WTC11 (cell line): ENCODE measurements around the gene XRCC5. TPM values are rescaled to one million over a fixed set of nuclear protein-coding genes. Genes with fewer than 3 reads are reported as not detected.

Experiments used
- ATAC-seq: fragments of 200-7000 bp; cut with Tn5 transposase; 2 replicates; pipeline ENCODE4 v1.10.0; 2021; ENCODE audit warnings: mild to moderate bottlenecking, moderate library complexity
- CTCF ChIA-PET: fragments of 300-600 bp; sonication (Branson Sonifier 250); formaldehyde crosslinking; loops from one replicate; lab custom pipeline; 2021; ENCODE audit warnings: antibody characterized with exemption; lab: Charles Lee
- POLR2A ChIA-PET: fragments of 350-600 bp; sonication (Branson Sonifier 250); formaldehyde crosslinking; loops from one replicate; lab custom pipeline; 2021; ENCODE audit warnings: antibody characterized with exemption; lab: Charles Lee
- DNase-seq: peaks from one replicate; pipeline ENCODE4 v3.0.0; 2021; ENCODE audit warnings: low spot score
- H3K27ac Mint-ChIP-seq: 2 replicates; pipeline ENCODE4 v1.8.0; 2021; ENCODE audit warnings: mixed read lengths
- H3K27me3 Mint-ChIP-seq: 2 replicates; pipeline ENCODE4 v1.8.0; 2021; ENCODE audit warnings: low read depth, mild to moderate bottlenecking, moderate library complexity, mixed read lengths
- H3K36me3 Mint-ChIP-seq: 2 replicates; pipeline ENCODE4 v1.8.0; 2021; ENCODE audit warnings: mixed read lengths
- H3K4me1 Mint-ChIP-seq: 2 replicates; pipeline ENCODE4 v1.8.0; 2022; ENCODE audit warnings: mixed read lengths
- H3K4me3 Mint-ChIP-seq: 2 replicates; pipeline ENCODE4 v1.8.0; 2021; ENCODE audit warnings: mild to moderate bottlenecking, moderate library complexity, mixed read lengths
- H3K9me3 Mint-ChIP-seq: 2 replicates; pipeline ENCODE4 v1.8.0; 2021; ENCODE audit warnings: mixed read lengths
- EMX1 ChIP-seq: fragments of 250-450 bp; sonication (Bioruptor Pico); IDR thresholded peaks from 2 replicates; pipeline ENCODE4 v1.8.0; 2021; ENCODE audit warnings: mild to moderate bottlenecking
- GTF2I ChIP-seq: fragments of 250-450 bp; sonication (Bioruptor Pico); conservative IDR thresholded peaks from 2 replicates; pipeline ENCODE4 v1.4.0; 2021; ENCODE audit warnings: mild to moderate bottlenecking
- JAZF1 ChIP-seq: fragments of 250-450 bp; sonication (Bioruptor Pico); IDR thresholded peaks from 2 replicates; pipeline ENCODE4 v1.9.0; 2021; ENCODE audit warnings: moderate library complexity, mild to moderate bottlenecking, inconsistent platforms
- NFYB ChIP-seq: sonication (generic); formaldehyde crosslinking; conservative IDR thresholded peaks from 2 replicates; pipeline ENCODE4 v1.8.0; 2022; ENCODE audit warnings: low read depth, missing genetic modification reagents
- TCF7 ChIP-seq: sonication (generic); formaldehyde crosslinking; IDR thresholded peaks from 2 replicates; pipeline ENCODE4 v1.8.0; 2022; ENCODE audit warnings: mild to moderate bottlenecking, low read depth, missing genetic modification reagents, moderate library complexity
- TP53 ChIP-seq: sonication (generic); formaldehyde crosslinking; IDR thresholded peaks from 2 replicates; pipeline ENCODE4 v1.8.1; 2023; ENCODE audit warnings: mild to moderate bottlenecking, missing genetic modification reagents
- ZNF138 ChIP-seq: sonication (generic); formaldehyde crosslinking; conservative IDR thresholded peaks from 2 replicates; pipeline ENCODE4 v1.8.1; 2022; ENCODE audit warnings: mild to moderate bottlenecking, moderate library complexity, missing genetic modification reagents
- ZNF219 ChIP-seq: sonication (generic); formaldehyde crosslinking; IDR thresholded peaks from 2 replicates; pipeline ENCODE4 v1.8.0; 2023; ENCODE audit warnings: missing genetic modification reagents, mild to moderate bottlenecking, borderline replicate concordance
- ZNF232 ChIP-seq: sonication (generic); formaldehyde crosslinking; IDR thresholded peaks from 2 replicates; pipeline ENCODE4 v1.8.0; 2022; ENCODE audit warnings: mild to moderate bottlenecking, missing genetic modification reagents
- ZNF396 ChIP-seq: fragments of 250-450 bp; sonication (Bioruptor Pico); IDR thresholded peaks from 2 replicates; pipeline ENCODE4 v1.8.0; 2021; ENCODE audit warnings: mild to moderate bottlenecking, moderate library complexity, borderline replicate concordance
- ZNF423 ChIP-seq: fragments of 250-450 bp; sonication (Bioruptor Pico); IDR thresholded peaks from 2 replicates; pipeline ENCODE4 v2.1.2; 2022; ENCODE audit warnings: mild to moderate bottlenecking, moderate library complexity
- total RNA-seq: library from RNA; stranded (reverse); gene quantifications from 3 replicates; pipeline ENCODE4 v1.2.3, GENCODE V29; 2021
- TF ChIP-seq, protein P1 (sequence below): fragments of 250-450 bp; sonication (Bioruptor Pico); IDR thresholded peaks from 2 replicates; pipeline ENCODE4 v1.8.0; 2021; ENCODE audit warnings: mild to moderate bottlenecking
- TF ChIP-seq, protein P2 (sequence below): sonication (generic); formaldehyde crosslinking; IDR thresholded peaks from 2 replicates; pipeline ENCODE4 v1.8.1; 2023; ENCODE audit warnings: mild to moderate bottlenecking, moderate library complexity, missing genetic modification reagents
- TF ChIP-seq, protein P3 (sequence below): sonication (generic); formaldehyde crosslinking; IDR thresholded peaks from 2 replicates; pipeline ENCODE4 v1.8.0; 2022; ENCODE audit warnings: missing genetic modification reagents
- TF ChIP-seq, protein P4 (sequence below): sonication (generic); formaldehyde crosslinking; IDR thresholded peaks from 2 replicates; pipeline ENCODE4 v1.8.0; 2022; ENCODE audit warnings: mild to moderate bottlenecking, missing genetic modification reagents
- TF ChIP-seq, protein P5 (sequence below): sonication (generic); formaldehyde crosslinking; IDR thresholded peaks from 2 replicates; pipeline ENCODE4 v1.8.0; 2023; ENCODE audit warnings: missing genetic modification reagents, mild to moderate bottlenecking, borderline replicate concordance
- TF ChIP-seq, protein P6 (sequence below): sonication (generic); formaldehyde crosslinking; IDR thresholded peaks from 2 replicates; pipeline ENCODE4 v1.8.0; 2022; ENCODE audit warnings: mild to moderate bottlenecking, missing genetic modification reagents
- TF ChIP-seq, protein P7 (sequence below): sonication (generic); formaldehyde crosslinking; IDR thresholded peaks from 2 replicates; pipeline ENCODE4 v1.8.1; 2023; ENCODE audit warnings: mild to moderate bottlenecking, missing genetic modification reagents, moderate library complexity

Gene XRCC5
- total RNA-seq, 1 experiment from 2014 or later = 522 TPM

DNA sequence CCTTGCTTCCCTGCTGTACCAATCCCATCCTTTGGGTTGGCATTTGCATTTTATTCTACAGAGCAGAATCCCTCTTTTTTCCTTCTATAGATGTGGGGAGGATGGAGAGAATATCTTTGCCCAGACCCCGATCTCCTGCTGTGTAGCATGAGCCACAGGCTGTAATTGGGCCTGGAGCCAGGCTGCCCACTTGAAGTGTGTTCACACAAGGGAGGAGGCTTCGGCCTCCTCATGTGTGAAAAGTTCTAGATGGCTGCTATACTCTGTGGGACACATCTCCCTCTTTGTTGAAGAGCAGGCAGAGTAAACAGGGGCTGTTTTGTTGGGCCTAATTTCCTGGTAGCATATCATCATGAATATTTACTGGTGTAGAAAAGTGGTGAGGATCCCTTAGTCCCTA, 126.3 kb downstream of the XRCC5 start:
- CTCF ChIA-PET = no interaction called here
- no peaks in the 10 kb centered on the region; the same call in 1 of the 2 replicates for H3K27me3 Mint-ChIP-seq

DNA sequence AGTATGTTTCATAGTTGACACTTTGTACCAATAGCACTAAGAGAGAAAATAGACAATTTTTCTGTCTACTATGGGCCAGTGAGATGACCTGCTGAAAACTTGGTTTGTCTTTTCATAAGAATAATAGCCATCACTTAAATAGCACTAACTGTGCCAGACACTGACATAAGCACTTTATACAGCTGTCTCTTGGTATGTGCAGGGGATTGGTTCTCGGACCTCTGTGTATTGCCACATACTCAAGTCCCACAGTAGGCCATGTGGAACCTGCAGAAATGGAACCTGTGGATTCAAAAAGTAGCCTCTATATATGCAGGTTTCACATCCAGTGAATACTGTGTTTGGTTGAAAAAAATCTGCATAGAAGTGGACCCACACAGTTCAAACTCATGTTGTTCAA, 126.7 kb downstream of the XRCC5 start:
- ATAC-seq (no peak), DNase-seq (no peak)
- peaks cover 21% of the 10 kb centered on the region for H3K9me3 Mint-ChIP-seq
- ChIA-PET CTCF (no interaction called here), POLR2A (no interaction called here)
- H3K36me3 Mint-ChIP-seq = peaks cover 18% of the 10 kb centered on the region
- H3K27me3 Mint-ChIP-seq = no peaks in the 10 kb centered on the region; the same call in 1 of the 2 replicates
- TF ChIP-seq, protein P1, sequence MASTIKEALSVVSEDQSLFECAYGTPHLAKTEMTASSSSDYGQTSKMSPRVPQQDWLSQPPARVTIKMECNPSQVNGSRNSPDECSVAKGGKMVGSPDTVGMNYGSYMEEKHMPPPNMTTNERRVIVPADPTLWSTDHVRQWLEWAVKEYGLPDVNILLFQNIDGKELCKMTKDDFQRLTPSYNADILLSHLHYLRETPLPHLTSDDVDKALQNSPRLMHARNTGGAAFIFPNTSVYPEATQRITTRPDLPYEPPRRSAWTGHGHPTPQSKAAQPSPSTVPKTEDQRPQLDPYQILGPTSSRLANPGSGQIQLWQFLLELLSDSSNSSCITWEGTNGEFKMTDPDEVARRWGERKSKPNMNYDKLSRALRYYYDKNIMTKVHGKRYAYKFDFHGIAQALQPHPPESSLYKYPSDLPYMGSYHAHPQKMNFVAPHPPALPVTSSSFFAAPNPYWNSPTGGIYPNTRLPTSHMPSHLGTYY = no peak
- no peak for TF ChIP-seq EMX1
- TF ChIP-seq NFYB = no peak
- no peak overlapping the region for H3K27ac Mint-ChIP-seq
- H3K4me3 Mint-ChIP-seq = no peak overlapping the region
- no peaks in the 10 kb centered on the region for H3K4me1 Mint-ChIP-seq

More for the DNA sequence above, 126.3 kb downstream of the XRCC5 start:
- no peaks in the 10 kb centered on the region for H3K4me1 Mint-ChIP-seq
- no peak overlapping the region for H3K27ac Mint-ChIP-seq
- peaks cover 23% of the 10 kb centered on the region for H3K9me3 Mint-ChIP-seq
- peaks cover 18% of the 10 kb centered on the region for H3K36me3 Mint-ChIP-seq
- TF ChIP-seq TCF7 (CRISPR knock-in tag) (no peak), GTF2I (CRISPR knock-in tag) (no peak), ZNF138 (CRISPR knock-in tag) (no peak), TP53 (CRISPR knock-in tag) (no peak), ZNF423 (CRISPR knock-in tag) (no peak), JAZF1 (CRISPR knock-in tag) (no peak)
- TF ChIP-seq, protein P2, sequence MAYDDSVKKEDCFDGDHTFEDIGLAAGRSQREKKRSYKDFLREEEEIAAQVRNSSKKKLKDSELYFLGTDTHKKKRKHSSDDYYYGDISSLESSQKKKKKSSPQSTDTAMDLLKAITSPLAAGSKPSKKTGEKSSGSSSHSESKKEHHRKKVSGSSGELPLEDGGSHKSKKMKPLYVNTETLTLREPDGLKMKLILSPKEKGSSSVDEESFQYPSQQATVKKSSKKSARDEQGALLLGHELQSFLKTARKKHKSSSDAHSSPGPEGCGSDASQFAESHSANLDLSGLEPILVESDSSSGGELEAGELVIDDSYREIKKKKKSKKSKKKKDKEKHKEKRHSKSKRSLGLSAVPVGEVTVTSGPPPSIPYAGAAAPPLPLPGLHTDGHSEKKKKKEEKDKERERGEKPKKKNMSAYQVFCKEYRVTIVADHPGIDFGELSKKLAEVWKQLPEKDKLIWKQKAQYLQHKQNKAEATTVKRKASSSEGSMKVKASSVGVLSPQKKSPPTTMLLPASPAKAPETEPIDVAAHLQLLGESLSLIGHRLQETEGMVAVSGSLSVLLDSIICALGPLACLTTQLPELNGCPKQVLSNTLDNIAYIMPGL (CRISPR knock-in tag) = no peak
- ATAC-seq (no peak), DNase-seq (no peak)
- POLR2A ChIA-PET = no interaction called here
- no peak overlapping the region for H3K4me3 Mint-ChIP-seq

DNA sequence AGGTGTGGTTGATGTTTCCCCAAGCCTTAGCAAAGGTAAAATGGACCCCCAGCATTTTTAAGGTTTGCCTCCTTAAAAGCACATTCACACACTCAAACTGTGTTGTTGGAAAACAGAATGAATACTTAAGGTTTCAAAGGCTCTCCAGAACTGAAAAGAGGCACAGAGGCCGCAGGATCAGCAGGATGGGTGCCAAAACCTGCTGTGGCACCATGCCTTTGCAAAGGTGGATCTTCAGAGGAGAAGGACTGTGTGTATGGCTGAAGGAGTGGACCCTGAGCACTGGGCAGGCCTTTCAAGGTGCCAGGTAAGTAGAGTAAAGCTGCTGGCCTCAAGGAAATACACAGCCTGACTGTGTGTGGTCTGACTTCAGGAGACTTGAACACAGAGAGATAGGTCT, 127.3 kb downstream of the XRCC5 start:
- DNase-seq (no peak), ATAC-seq (no peak)
- ChIA-PET CTCF (no interaction called here), POLR2A (interaction anchor here (0.6 kb wide), 1 partner anchor 8 kb away, joined by 3 read pairs; no protein-coding TSS in a partner anchor)
- H3K4me3 Mint-ChIP-seq = no peak overlapping the region
- no peaks in the 10 kb centered on the region; the same call in 1 of the 2 replicates for H3K27me3 Mint-ChIP-seq
- no peaks in the 10 kb centered on the region for H3K4me1 Mint-ChIP-seq
- H3K9me3 Mint-ChIP-seq = peaks cover 21% of the 10 kb centered on the region
- no peak overlapping the region for H3K27ac Mint-ChIP-seq
- peaks cover 17% of the 10 kb centered on the region for H3K36me3 Mint-ChIP-seq
- TF ChIP-seq ZNF232 (CRISPR knock-in tag) = no peak
- TF ChIP-seq, protein P3, sequence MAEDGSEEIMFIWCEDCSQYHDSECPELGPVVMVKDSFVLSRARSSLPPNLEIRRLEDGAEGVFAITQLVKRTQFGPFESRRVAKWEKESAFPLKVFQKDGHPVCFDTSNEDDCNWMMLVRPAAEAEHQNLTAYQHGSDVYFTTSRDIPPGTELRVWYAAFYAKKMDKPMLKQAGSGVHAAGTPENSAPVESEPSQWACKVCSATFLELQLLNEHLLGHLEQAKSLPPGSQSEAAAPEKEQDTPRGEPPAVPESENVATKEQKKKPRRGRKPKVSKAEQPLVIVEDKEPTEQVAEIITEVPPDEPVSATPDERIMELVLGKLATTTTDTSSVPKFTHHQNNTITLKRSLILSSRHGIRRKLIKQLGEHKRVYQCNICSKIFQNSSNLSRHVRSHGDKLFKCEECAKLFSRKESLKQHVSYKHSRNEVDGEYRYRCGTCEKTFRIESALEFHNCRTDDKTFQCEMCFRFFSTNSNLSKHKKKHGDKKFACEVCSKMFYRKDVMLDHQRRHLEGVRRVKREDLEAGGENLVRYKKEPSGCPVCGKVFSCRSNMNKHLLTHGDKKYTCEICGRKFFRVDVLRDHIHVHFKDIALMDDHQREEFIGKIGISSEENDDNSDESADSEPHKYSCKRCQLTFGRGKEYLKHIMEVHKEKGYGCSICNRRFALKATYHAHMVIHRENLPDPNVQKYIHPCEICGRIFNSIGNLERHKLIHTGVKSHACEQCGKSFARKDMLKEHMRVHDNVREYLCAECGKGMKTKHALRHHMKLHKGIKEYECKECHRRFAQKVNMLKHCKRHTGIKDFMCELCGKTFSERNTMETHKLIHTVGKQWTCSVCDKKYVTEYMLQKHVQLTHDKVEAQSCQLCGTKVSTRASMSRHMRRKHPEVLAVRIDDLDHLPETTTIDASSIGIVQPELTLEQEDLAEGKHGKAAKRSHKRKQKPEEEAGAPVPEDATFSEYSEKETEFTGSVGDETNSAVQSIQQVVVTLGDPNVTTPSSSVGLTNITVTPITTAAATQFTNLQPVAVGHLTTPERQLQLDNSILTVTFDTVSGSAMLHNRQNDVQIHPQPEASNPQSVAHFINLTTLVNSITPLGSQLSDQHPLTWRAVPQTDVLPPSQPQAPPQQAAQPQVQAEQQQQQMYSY (CRISPR knock-in tag) = no peak
- TF ChIP-seq, protein P4, sequence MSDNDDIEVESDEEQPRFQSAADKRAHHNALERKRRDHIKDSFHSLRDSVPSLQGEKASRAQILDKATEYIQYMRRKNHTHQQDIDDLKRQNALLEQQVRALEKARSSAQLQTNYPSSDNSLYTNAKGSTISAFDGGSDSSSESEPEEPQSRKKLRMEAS = no peak
- TF ChIP-seq, protein P5, sequence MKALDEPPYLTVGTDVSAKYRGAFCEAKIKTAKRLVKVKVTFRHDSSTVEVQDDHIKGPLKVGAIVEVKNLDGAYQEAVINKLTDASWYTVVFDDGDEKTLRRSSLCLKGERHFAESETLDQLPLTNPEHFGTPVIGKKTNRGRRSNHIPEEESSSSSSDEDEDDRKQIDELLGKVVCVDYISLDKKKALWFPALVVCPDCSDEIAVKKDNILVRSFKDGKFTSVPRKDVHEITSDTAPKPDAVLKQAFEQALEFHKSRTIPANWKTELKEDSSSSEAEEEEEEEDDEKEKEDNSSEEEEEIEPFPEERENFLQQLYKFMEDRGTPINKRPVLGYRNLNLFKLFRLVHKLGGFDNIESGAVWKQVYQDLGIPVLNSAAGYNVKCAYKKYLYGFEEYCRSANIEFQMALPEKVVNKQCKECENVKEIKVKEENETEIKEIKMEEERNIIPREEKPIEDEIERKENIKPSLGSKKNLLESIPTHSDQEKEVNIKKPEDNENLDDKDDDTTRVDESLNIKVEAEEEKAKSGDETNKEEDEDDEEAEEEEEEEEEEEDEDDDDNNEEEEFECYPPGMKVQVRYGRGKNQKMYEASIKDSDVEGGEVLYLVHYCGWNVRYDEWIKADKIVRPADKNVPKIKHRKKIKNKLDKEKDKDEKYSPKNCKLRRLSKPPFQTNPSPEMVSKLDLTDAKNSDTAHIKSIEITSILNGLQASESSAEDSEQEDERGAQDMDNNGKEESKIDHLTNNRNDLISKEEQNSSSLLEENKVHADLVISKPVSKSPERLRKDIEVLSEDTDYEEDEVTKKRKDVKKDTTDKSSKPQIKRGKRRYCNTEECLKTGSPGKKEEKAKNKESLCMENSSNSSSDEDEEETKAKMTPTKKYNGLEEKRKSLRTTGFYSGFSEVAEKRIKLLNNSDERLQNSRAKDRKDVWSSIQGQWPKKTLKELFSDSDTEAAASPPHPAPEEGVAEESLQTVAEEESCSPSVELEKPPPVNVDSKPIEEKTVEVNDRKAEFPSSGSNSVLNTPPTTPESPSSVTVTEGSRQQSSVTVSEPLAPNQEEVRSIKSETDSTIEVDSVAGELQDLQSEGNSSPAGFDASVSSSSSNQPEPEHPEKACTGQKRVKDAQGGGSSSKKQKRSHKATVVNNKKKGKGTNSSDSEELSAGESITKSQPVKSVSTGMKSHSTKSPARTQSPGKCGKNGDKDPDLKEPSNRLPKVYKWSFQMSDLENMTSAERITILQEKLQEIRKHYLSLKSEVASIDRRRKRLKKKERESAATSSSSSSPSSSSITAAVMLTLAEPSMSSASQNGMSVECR (CRISPR knock-in tag) = no peak
- TF ChIP-seq, protein P6, sequence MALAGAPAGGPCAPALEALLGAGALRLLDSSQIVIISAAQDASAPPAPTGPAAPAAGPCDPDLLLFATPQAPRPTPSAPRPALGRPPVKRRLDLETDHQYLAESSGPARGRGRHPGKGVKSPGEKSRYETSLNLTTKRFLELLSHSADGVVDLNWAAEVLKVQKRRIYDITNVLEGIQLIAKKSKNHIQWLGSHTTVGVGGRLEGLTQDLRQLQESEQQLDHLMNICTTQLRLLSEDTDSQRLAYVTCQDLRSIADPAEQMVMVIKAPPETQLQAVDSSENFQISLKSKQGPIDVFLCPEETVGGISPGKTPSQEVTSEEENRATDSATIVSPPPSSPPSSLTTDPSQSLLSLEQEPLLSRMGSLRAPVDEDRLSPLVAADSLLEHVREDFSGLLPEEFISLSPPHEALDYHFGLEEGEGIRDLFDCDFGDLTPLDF (CRISPR knock-in tag) = no peak
- TF ChIP-seq, protein P7, sequence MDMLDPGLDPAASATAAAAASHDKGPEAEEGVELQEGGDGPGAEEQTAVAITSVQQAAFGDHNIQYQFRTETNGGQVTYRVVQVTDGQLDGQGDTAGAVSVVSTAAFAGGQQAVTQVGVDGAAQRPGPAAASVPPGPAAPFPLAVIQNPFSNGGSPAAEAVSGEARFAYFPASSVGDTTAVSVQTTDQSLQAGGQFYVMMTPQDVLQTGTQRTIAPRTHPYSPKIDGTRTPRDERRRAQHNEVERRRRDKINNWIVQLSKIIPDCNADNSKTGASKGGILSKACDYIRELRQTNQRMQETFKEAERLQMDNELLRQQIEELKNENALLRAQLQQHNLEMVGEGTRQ (CRISPR knock-in tag) = no peak
- TF ChIP-seq ZNF396 (CRISPR knock-in tag) = no peak
- TF ChIP-seq ZNF219 (CRISPR knock-in tag) = no peak
- TF ChIP-seq, protein P1 = no peak
